ENCODE data around the gene WDTC1.

WDTC1 gene

GRCh38 chr1:27327964-27328363 is 93.5 kb downstream of the WDTC1 start:
- DNase-seq, result no peak
- H3K4me1 Mint-ChIP-seq (ENCODE audit: low read depth), result peaks cover 72% of the 10 kb centered on the region
- H3K9me3 Mint-ChIP-seq, result no peaks in the 10 kb centered on the region
- H3K4me3 Mint-ChIP-seq, result no peak overlapping the region
- peak overlapping the region; percentile 40 for H3K27ac Mint-ChIP-seq
- no peaks in the 10 kb centered on the region for H3K27me3 Mint-ChIP-seq
- H3K36me3 Mint-ChIP-seq (ENCODE audit: low read depth), result peaks cover 91% of the 10 kb centered on the region

GRCh38 chr1:27330786-27331185 is 96.4 kb downstream of the WDTC1 start:
- Mint-ChIP-seq H3K9me3 (no peaks in the 10 kb centered on the region), H3K36me3 (ENCODE audit: low read depth) (peaks cover 91% of the 10 kb centered on the region), H3K27ac (peak overlapping the region; percentile 68), H3K27me3 (no peaks in the 10 kb centered on the region), H3K4me3 (no peak overlapping the region), H3K4me1 (ENCODE audit: low read depth) (peaks cover 45% of the 10 kb centered on the region)
- DNase-seq, result no peak

GRCh38 chr1:27331426-27331825 is 97.0 kb downstream of the WDTC1 start:
- Mint-ChIP-seq H3K4me3 (no peak overlapping the region), H3K27me3 (no peaks in the 10 kb centered on the region), H3K9me3 (no peaks in the 10 kb centered on the region), H3K4me1 (ENCODE audit: low read depth) (peaks cover 38% of the 10 kb centered on the region), H3K36me3 (ENCODE audit: low read depth) (peaks cover 91% of the 10 kb centered on the region), H3K27ac (peak overlapping the region; percentile 68)
- no peak for DNase-seq

- Mint-ChIP-seq H3K27me3 (no peaks in the 10 kb centered on the region), H3K4me3 (no peak overlapping the region), H3K36me3 (ENCODE audit: low read depth) (peaks cover 91% of the 10 kb centered on the region), H3K4me1 (ENCODE audit: low read depth) (peaks cover 34% of the 10 kb centered on the region), H3K9me3 (no peaks in the 10 kb centered on the region), H3K27ac (peak overlapping the region; percentile 57)
- DNase-seq, result no peak
Measured at GRCh38 chr1:27331922-27332321, 97.5 kb downstream of the WDTC1 start.

GRCh38 chr1:27332536-27333281 is 98.3 kb downstream of the WDTC1 start:
- peak; percentile 69 for DNase-seq
- no peak overlapping the region for H3K4me3 Mint-ChIP-seq

GRCh38 chr1:27333717-27334279 is 99.4 kb downstream of the WDTC1 start:
- Mint-ChIP-seq H3K4me1 (ENCODE audit: low read depth) (peaks cover 19% of the 10 kb centered on the region), H3K9me3 (no peaks in the 10 kb centered on the region), H3K27ac (no peak overlapping the region), H3K4me3 (no peak overlapping the region), H3K36me3 (ENCODE audit: low read depth) (peaks cover 87% of the 10 kb centered on the region), H3K27me3 (no peaks in the 10 kb centered on the region)
- DNase-seq, result no peak

More at GRCh38 chr1:27332536-27333281, 98.3 kb downstream of the WDTC1 start:
- H3K9me3 Mint-ChIP-seq, result no peaks in the 10 kb centered on the region
- peaks cover 30% of the 10 kb centered on the region for H3K4me1 Mint-ChIP-seq (ENCODE audit: low read depth)
- H3K27me3 Mint-ChIP-seq, result no peaks in the 10 kb centered on the region
- peaks cover 91% of the 10 kb centered on the region for H3K36me3 Mint-ChIP-seq (ENCODE audit: low read depth)
- H3K27ac Mint-ChIP-seq, result peak overlapping the region; percentile 69

GRCh38 chr1:27335506-27336422 is 101.3 kb downstream of the WDTC1 start:
- DNase-seq, result no peak

GRCh38 chr1:27336756-27337155 is 102.3 kb downstream of the WDTC1 start:
- H3K4me3 Mint-ChIP-seq, result no peak overlapping the region
- no peaks in the 10 kb centered on the region for H3K9me3 Mint-ChIP-seq
- peaks cover 64% of the 10 kb centered on the region for H3K36me3 Mint-ChIP-seq (ENCODE audit: low read depth)
- no peak for DNase-seq
- H3K27ac Mint-ChIP-seq, result no peak overlapping the region
- H3K4me1 Mint-ChIP-seq (ENCODE audit: low read depth), result peaks cover 32% of the 10 kb centered on the region
- H3K27me3 Mint-ChIP-seq, result no peaks in the 10 kb centered on the region

More at GRCh38 chr1:27335506-27336422, 101.3 kb downstream of the WDTC1 start:
- Mint-ChIP-seq H3K4me1 (ENCODE audit: low read depth) (peaks cover 26% of the 10 kb centered on the region), H3K9me3 (no peaks in the 10 kb centered on the region), H3K36me3 (ENCODE audit: low read depth) (peaks cover 74% of the 10 kb centered on the region), H3K27me3 (no peaks in the 10 kb centered on the region), H3K4me3 (no peak overlapping the region), H3K27ac (peak overlapping the region; percentile 50)

GRCh38 chr1:27338751-27339150 is 104.3 kb downstream of the WDTC1 start:
- H3K27ac Mint-ChIP-seq, result peak overlapping the region; percentile 86
- DNase-seq, result no peak
- no peaks in the 10 kb centered on the region for H3K27me3 Mint-ChIP-seq
- no peaks in the 10 kb centered on the region for H3K9me3 Mint-ChIP-seq
- H3K4me1 Mint-ChIP-seq (ENCODE audit: low read depth), result peaks cover 44% of the 10 kb centered on the region
- peaks cover 45% of the 10 kb centered on the region for H3K36me3 Mint-ChIP-seq (ENCODE audit: low read depth)
- H3K4me3 Mint-ChIP-seq, result no peak overlapping the region

- DNase-seq, result no peak
- H3K27ac Mint-ChIP-seq, result peak overlapping the region; percentile 86
- peaks cover 49% of the 10 kb centered on the region for H3K4me1 Mint-ChIP-seq (ENCODE audit: low read depth)
- H3K27me3 Mint-ChIP-seq, result no peaks in the 10 kb centered on the region
- no peak overlapping the region for H3K4me3 Mint-ChIP-seq
- no peaks in the 10 kb centered on the region for H3K9me3 Mint-ChIP-seq
- H3K36me3 Mint-ChIP-seq (ENCODE audit: low read depth), result peaks cover 40% of the 10 kb centered on the region
Measured at GRCh38 chr1:27339213-27339612, 104.8 kb downstream of the WDTC1 start.

- H3K4me1 Mint-ChIP-seq (ENCODE audit: low read depth), result peaks cover 58% of the 10 kb centered on the region
- peak; percentile 79 for DNase-seq
- no peaks in the 10 kb centered on the region for H3K9me3 Mint-ChIP-seq
- no peaks in the 10 kb centered on the region for H3K27me3 Mint-ChIP-seq
- H3K36me3 Mint-ChIP-seq (ENCODE audit: low read depth), result peaks cover 22% of the 10 kb centered on the region
- peak within 1 kb of the TSS; percentile 87 for H3K27ac Mint-ChIP-seq
- peak within 1 kb of the TSS; percentile 79 for H3K4me3 Mint-ChIP-seq
Measured at GRCh38 chr1:27341525-27342252, 107.3 kb downstream of the WDTC1 start, which contains the start of gene SYTL1. SYTL1 (plus strand) TSS chr1:27342022; CDS start chr1:27345335, 3,313 bp downstream.

- Mint-ChIP-seq H3K9me3 (no peaks in the 10 kb centered on the region), H3K27me3 (no peaks in the 10 kb centered on the region), H3K4me3 (peak overlapping the region; percentile 79), H3K27ac (peak overlapping the region; percentile 87), H3K4me1 (ENCODE audit: low read depth) (peaks cover 62% of the 10 kb centered on the region), H3K36me3 (ENCODE audit: low read depth) (peaks cover 16% of the 10 kb centered on the region)
- peak; percentile 60 for DNase-seq
Measured at GRCh38 chr1:27342391-27342777, 108.0 kb downstream of the WDTC1 start.

- H3K27ac Mint-ChIP-seq, result peak overlapping the region; percentile 87
- H3K4me3 Mint-ChIP-seq, result peak overlapping the region; percentile 79
- peaks cover 65% of the 10 kb centered on the region for H3K4me1 Mint-ChIP-seq (ENCODE audit: low read depth)
- peak; percentile 72 for DNase-seq
- H3K9me3 Mint-ChIP-seq, result no peaks in the 10 kb centered on the region
- peaks cover 13% of the 10 kb centered on the region for H3K36me3 Mint-ChIP-seq (ENCODE audit: low read depth)
- no peaks in the 10 kb centered on the region for H3K27me3 Mint-ChIP-seq
Measured at GRCh38 chr1:27342778-27343638, 108.6 kb downstream of the WDTC1 start.

Data from activated T-cell treated with anti-CD3 and anti-CD28 coated beads, Interleukin-2, amount 50 U/mL, for 24 hours (primary cell).